Stimulated activated naive CD4-positive, alpha-beta T cell (primary cell): ENCODE data around the gene MAGI3.
A peak's percentile ranks its signal among the peaks of the same experiment; 100 is the strongest.

Experiments used
- DNase-seq, 6 experiments: peaks; one replicate each; lab custom pipeline; 2025; lab: John Stamatoyannopoulos, UW

The MAGI3 gene

DNA sequence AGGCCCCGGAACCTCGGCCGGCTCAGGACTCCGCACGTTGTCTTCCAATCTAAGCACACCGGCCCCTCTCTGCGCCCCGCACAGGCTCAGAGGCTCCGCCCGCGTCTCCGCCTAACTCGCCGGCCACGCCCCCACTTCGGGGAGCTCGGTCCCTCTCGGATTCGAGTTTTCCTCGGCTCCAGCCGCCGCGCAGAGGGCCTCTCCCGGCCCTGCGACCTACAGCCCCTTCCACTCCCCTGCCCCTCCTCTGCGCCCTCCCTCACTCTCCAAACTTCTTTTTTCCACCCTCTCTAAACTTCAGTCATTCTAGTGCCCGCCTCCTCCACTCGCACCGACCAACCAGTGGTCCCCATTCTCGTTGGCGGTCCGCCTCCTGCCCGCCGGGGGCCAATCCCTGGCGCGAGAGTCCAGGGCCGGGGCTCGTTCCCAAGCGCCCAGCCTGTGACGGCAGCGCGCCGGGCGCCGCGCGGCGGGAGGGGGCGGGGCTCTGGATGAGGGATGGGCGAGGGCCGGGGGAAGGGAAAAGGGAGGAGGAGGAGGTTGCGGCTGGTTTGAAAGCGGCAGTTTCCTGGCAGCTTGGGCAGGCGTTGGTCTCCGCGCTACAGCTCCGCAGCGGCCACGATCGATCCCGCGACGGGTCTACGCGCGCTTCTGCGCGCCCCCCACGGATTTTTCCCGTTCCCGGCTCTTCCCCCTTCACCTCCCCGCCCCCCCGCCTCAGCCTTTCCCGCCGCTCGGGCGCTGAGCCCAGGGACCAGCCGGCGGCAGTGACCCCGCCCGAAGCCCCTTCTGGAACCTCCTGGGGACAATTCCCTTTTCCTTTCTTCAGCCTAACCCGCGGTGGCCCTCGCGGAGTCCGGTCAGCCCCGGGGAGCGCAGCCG is at the start of gene MAGI3:
TSS of gene MAGI3 (plus strand) at position 563 of the 882 bp plus-strand sequence. CDS start 519 bp downstream, outside the sequence.
- peak; percentile 86 to 93 (median 91) for DNase-seq

DNA sequence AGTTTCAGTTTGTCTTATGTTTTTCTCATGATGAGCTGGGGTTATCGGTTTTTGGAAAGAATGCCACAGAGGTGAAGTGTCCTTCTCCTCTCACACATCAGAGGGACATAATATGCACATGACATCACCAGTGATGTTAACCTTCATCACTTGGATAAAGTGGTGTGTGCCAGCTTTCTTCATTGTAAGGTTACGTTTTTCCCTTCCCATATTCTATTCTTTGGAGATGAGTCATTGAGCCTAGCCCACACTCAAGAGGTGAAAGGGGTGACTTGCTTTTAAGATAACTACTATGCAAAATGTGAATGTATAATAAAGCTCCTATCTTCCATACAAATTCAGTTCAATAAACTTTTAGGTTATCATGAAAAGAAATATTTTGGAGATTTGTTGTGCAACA is 36.7 kb upstream of the MAGI3 start:
- DNase-seq = no peak

DNA sequence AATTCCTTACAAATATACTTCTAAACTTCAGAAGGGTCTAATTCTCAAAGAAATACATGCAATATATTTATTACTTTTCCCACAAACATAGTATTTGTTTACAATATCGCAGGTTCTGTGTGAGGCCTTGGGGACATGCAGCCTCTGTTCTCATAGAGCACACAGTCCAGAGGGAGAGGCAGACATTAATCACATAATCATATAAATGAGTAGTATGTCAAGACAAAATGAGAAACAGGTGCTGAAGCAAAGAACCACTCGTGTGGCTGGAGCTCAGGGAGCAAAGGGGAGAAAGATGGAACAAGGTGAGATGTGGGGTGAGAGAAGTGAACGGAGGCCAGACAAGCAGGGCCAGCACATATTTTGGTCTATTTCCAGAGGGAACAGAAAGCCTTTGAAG is 26.4 kb upstream of the MAGI3 start:
- DNase-seq = no peak

DNA sequence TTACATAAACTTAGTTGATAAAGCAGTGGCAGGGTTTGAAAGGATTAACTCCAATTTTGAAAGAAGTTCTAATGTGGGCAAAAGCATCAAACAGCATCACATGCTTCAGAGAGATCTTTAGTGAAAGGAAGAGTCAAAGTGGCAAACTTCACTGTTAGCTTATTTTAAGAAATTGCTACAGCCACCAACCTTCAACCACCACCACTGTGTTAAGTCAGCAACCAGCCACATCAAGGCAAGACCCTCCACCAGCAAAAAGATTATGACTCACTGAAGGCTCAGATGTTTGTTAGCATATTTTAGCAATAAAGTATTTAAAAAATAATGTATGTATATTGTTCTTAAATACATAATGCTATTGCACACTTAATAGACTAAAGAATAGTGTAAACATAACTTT is 21.3 kb upstream of the MAGI3 start:
- DNase-seq = no peak

DNA sequence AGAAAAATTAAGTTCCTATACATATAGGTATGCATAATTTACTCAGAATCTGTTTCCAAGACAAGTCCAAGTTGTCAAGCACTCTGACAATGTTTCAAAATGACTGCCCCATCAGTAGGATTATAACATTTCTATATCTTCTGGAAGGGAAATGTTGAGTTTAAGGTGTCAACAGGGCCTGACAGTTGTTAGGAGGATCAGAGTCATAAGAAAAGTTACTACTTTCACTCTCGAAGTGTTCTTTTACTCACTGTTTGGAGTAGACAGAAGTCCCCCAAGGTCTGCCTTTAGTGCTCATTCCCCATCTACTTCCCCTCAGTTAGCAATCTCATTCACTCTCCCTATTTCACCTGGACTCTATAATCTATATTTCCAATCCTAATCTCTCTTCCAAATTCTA is 20.6 kb upstream of the MAGI3 start:
- no peak for DNase-seq

DNA sequence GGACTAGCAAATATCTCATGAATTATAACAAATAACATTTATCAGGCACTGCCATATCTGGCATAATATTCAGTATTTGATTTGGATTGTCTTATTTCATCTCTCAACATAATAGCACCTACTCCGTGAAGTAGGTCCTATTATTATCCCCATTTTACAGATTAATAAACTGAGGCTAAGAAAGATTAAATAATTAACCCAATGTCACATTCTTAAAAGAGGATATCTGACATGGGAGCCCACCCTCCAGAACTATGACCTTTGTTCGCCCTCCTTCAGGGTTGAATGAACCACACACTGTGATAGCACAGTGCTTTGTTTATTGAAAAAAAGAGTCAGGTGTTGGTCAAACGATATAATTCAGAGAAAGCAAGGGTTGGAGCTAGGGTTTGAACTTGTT is 19.4 kb upstream of the MAGI3 start:
- no peak for DNase-seq

DNA sequence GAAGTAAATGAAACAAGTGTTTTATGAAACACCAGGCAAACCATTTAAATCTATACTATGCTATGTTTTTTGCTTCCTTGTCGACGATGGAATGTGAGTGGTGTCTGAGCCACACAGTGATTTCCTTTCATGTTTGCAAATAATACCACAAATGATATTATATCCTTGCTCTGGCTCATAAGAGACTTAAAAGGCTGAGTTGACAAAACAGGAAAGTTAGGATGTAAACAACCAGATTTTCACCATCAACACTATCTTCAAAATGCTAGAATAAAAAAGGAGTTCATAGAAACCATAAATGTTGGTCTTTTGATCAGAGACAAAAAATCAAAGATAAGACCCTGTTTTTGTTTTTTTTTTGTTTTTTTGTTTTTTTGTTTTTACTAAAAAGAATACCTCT is 17.8 kb upstream of the MAGI3 start:
- DNase-seq = no peak

DNA sequence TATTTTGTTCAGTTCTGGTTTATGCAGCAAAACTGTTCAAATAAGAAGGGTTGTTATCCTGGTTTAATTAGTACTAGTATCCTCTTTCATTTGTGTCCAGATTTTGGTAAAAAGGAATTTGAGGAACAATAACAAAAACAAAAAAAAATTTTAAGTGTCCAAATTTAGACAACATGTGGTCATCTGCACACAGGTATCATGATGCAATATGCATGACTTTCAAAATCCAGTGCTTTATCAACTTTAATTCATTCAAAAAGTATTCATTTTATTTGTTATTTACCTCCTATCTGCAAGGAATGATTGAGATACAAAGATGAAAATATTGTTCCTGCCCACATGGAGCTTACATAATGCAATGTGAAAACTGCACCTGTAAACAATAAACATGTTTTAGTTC is 16.7 kb upstream of the MAGI3 start:
- DNase-seq = no peak

DNA sequence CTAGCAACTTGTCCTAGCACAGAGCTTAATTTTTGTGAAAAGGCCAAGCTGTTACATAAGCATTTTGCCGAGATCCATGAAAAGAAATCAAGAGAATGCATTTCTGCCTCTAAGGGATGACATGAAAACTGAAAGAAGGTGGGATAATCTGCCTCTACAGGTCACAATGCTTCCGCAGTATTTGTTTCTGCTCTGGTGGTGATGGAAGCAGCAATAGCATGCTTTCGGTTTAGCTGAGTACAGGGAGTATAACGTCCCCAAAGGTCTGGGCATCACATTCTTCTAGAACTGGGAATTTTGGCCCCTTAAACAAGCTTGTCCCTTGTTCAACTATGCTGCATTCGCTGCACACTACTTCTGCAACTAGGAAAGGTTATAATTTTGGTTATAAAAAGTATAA is 14.4 kb upstream of the MAGI3 start:
- no peak for DNase-seq

DNA sequence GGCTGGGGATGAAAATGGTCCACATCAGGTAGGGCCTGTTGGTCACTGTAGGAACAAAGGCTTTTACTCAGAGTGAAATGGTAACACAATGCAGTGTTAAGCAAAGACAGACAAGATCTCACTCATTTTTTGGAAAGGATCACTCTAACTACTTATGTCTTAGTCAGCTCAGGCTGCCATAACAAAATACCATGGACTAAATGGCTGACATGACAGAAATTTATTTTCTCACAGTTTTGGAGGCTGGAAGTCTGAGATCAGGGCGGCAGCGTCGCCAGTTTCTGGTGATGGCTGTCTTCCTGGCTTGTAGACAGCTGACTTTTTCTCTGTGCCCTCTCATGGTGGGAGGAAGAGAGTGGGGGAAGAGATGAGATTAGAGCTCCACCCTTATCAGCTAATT is 10.2 kb upstream of the MAGI3 start:
- no peak for DNase-seq

DNA sequence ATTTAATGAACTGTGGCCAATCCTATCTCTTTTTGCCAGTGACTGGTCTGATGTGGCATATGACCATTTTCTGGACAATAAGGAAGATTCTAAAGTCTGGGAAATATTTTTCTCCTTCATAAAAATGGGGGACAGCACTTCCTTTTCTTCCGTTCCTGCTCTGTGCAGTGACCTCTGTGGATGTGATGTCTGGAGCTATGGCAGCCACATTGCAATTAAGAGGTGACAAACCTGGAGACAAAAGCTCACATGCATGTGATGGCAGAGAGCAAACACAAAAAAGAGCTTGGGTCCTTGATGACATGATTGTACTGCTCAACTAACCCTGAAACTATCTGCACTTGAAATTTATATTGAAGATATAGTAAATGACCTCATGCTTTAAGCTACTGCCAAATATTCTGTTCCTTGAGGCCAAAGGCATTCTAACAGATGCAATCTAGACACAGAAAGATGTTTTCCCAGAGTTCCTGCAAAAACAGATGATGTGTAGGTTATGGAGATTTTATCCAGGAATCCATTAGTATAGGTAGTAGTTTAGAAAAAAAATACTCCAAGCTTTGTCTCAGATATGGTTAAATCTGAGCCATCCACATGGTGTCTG is 2.2 kb upstream of the MAGI3 start:
- no peak for DNase-seq

DNA sequence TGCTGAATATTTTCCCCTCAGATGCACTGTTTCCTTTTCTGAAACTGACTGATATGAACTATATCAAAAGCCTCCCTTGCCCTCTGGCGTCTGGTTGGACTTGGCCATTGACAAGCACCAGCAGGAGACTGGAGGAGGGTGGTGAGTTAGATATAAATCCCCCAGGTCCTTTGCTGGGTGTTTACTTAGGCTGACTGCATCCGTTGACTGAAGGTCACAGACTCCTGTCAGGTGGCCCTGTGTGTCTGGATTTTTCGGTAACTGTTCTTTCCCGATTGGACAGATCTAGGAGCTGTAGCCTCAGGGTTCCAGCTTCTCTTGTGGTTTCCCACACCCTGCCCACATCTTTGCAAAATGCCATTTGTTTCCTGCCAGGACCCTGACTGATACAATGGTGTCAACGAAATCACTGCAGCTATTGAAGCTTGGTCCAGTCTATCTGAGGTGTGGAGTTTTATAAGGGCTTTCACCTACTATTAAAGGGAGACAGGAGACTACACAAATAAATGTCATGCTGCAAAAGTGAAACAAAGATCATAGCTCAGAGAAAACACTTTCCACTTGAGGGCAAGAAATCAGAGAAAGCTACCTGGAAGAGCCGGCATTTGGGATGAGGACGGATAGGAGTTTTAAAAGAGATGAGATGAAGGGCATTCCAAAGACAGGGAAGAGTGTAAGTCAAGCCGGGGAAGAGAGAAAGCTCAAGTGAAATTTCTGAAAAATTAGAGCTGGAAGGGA is 1.5 kb upstream of the MAGI3 start:
- no peak for DNase-seq

DNA sequence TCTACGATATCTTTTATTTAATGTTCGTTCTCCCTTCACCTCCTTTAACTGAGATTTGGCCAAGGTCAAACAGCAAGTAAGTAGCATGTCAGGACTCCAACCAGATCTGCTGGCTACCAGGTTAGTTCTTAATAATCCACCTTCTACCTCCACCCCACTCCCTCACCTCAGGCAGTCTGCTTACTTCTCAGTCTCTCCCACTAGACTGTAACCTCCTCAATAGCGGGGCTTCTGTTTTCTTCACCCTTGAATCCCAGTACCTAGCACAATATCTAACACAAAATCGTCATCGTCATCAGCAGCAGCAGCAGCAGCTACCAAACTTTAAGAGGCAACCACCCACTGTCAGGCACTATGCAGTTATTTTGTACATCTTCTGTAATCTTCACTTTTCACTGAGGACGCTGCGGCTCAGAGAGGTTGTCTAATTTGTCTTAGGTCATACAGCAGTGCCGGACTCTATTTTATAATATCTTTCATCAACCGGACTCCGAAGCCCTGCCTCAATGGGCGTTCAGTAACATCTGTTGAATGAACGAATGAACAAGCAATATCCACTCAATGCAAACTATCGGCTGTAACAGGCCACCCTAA is 859 bp upstream of the MAGI3 start:
- peak in 2 of 6 experiments; percentile 22 to 54 for DNase-seq

DNA sequence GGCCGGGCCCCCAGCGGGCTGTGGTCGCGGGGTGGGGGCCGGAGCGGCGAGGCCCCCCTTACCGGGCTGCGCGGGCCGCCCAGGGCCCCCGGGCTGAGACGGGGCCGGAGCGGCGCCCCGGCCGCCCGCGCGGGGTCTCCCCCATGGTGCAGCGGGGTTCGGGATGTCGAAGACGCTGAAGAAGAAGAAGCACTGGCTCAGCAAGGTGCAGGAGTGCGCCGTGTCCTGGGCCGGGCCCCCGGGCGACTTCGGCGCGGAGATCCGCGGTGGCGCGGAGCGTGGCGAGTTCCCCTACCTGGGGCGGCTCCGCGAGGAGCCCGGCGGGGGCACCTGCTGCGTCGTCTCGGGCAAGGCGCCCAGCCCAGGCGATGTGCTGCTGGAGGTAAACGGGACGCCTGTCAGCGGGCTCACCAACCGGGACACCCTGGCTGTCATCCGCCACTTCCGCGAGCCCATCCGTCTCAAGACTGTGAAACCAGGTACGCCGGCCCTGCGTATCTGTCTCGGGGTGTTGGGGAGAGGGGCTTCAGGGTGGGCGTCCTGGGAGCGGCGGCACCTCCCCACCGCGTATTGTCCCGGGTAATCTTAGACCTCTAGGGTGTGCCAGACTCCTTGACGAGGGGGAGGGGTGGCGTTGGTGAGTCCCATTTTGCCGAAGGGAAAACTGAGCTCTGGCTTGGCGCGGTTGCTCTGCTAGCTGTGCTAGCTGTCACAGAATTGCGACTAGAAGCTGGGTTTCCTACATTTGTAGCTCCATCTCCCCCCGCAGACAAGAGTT is 745 bp downstream of the MAGI3 start:
- DNase-seq = peak; percentile 15 to 47 (median 42)

DNA sequence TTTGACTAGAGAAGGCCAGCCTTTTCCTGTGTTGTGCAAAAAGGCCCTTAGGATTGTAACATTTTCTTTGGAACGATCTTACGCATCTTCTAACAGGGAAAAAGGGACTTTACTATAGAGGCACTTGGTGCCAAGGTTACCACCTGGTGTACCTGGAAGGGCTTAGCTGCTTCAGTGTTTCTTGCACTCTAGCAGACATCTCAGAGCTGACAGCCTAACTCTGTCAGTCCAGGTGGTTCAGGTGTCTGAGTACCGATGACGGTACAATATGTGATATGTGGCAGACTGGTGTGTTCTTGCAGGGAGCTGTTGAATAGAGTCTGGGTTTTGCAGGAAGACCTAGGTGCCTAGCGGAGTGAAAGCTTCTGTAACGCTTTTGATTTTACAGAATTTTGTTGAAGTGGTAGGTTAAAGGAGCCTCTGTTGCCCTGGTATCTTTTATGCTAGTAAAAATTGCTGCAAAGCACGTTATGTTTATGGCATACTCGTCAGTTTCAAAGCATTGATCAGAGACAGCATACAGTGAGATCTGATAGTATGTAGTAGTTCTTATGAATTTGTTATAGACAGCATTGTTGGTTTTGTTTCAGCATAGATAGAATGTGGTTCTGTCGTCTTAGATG is 1.4 kb downstream of the MAGI3 start:
- DNase-seq = peak in 4 of 6 experiments; percentile 3 to 60 (median 28)

DNA sequence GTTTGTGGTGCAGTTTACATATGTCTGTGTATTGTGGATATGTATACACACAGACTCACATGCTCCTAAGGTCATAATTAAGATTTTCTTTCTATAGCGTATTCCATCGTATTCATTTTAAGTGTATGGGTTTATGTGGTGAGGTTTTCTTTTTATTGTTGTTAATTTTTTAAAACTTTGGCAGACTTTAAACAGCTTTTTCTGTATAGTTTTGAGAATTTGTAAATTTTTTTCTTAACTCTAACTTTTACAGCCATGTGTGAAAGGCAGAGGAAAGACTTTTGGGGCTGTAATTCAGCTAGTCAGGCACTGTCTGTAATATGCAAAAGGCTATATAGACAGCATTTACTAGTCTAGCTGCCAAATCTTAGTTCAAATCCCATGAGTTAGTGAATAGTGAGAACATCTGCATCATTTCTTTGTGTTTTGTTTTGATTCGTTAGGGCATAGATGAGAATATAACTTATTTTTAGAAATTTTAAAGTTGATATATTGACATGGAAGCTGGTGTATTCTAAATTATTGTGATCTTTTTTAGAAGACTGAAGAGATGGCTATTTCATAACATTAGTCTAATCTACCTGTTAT is 2.3 kb downstream of the MAGI3 start:
- no peak for DNase-seq

DNA sequence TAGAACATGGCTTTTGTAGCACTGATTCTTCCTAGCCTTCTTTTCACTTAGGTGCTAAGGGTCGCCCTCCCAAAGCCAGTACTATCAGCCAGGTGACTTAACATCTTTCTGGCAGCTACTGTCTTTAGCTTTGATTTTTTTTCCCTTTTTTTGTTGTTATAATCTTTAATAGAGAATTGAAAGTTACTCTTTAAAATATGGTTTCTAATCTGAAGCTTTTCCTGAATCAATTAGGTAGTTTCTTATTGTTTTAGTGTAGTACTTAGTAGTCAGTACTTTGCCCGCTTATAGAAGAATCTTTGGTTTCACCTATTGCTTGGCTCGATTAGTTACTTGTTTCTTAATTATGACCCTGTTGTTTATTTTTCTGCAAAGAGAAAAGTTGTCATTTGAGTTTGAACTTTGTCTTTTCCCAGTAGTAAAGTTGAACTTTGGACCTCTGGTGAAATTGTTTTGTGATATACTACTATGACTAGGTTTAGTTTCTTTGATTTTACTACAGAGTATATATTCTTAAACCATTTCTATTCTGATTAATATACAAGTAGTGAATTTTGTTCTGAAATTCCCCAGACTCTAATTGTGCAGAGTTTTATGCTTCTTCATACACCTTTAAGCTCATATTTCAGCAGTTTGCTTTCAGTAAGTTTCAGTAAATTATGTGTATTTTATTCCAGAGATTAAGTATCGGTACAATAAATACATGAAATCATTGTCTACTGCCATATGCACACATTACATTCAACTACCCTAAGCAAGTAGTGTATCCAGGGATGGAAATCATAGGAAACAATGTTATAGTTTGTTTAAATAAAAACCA is 3.9 kb downstream of the MAGI3 start:
- DNase-seq = no peak

DNA sequence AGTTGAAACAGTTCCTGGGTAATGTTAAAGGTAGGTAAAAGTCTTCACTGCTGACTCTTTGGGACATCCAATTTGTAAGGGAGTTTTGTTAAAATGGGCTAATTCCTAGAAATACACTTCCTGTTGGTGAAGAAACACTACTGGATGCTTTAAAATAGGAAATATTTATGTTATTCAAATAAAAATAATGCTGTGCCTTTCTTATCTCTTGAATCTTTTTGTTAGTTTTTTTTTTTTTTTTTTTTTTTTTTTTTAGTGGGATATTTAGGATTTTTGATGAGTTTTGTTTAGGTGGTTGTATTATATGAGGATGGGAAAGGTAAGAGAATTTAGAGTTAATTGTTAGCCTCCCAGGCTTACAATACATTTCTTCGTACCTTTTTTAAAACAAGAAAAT is 4.5 kb downstream of the MAGI3 start:
- no peak for DNase-seq

DNA sequence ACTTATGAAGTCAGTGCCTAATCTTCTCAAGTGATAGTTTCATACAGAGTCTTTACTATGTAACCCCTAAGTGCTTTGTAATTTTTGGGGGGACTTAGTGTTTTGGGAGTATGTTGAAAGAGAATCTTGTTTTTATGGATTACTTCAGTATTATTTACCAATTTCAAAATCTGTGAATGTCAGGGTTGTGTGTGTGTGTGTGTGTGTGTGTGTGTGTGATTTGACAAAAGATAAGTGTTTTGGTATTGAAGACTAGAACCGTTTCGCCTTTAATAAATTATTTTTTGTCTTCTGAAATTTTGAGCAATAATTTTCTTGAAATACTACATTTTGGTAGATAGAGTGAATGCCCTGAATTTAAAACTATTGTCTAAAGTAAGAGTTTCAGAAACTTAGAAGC is 5.8 kb downstream of the MAGI3 start:
- no peak for DNase-seq

DNA sequence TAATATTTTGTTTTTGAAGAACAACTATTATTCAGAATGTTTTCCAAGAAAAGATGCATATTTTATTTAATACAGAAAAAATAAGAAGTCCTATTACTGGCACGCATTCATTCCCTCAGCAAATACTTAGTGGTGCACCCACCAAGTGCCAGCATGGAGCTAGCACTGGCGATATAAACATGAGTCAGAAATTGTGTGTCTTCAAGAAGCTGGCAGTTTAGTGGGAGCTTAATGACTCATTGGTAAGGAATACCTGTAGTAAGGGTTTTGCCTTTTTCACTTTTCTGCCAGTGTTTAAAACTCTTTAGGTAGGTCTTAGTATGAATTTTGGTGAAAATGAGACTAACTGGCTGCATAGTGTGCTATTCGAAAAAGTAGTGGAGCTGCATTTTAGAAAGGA is 6.3 kb downstream of the MAGI3 start:
- DNase-seq = no peak
